HG02759 (cell line): ENCODE data around the gene LRRC15.

ENCODE experiments used
- ATAC-seq: cut with Tn5 transposase; IDR thresholded peaks from one replicate; pipeline ENCODE4 v1.9.1; 2021; ENCODE audit warnings: mild to moderate bottlenecking, moderate library complexity; ENCODE audit not compliant: unreplicated experiment

LRRC15 gene

DNA sequence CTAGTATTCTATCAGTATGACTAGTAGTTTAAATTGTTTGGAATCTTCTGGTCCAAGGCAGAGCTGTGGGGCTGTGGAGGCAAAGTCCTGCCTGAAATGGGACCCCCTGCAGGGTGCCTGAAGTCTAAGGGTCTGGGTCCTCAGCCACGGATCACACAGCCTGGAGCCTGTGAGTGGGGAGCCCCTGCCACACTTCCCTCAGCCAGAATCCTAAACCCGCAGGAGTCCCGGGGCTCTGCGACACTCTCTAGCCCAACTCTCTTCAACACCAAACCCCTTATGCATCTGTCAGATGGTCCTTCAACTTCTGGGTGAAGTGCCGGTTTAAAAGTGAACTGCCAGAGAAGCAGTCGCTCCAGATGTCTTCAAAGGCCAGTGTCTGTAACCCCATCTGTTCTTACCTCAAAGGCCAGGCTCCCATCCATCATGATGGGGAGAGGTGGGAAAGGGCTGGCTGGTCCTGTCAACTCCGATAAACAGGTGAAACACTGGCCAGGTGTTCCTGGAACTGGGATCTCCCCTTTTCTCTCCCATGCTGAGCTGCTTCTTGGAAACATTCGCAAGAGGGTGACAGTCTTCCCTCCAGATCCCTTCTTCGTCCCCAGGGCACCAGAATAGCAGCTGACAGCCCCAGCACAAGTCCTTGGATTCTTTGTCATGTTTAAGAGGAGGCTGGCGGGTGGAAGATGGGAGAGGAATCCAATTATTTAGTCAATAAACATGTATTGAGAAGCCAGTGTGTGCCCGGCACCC, 64.0 kb downstream of the LRRC15 start:
- ATAC-seq: no peak
